ENCODE data around the gene PLVAP.

- TF ChIP-seq POLR2AphosphoS5 (IDR thresholded peaks at IDR 0.05; ENCODE audit: low read depth, low read length) (no peak), TAF1 (IDR thresholded peaks at IDR 0.05; ENCODE audit: borderline replicate concordance, insufficient read depth, low read length) (no peak), SIN3A (IDR thresholded peaks at IDR 0.05; ENCODE audit: borderline replicate concordance, insufficient read depth, low read length) (no peak), FOXP2 (optimal IDR thresholded peaks at IDR 0.05; ENCODE audit: borderline replicate concordance, extremely low read depth, extremely low read length, insufficient read depth) (no peak)
- TF ChIP-seq, protein P1, sequence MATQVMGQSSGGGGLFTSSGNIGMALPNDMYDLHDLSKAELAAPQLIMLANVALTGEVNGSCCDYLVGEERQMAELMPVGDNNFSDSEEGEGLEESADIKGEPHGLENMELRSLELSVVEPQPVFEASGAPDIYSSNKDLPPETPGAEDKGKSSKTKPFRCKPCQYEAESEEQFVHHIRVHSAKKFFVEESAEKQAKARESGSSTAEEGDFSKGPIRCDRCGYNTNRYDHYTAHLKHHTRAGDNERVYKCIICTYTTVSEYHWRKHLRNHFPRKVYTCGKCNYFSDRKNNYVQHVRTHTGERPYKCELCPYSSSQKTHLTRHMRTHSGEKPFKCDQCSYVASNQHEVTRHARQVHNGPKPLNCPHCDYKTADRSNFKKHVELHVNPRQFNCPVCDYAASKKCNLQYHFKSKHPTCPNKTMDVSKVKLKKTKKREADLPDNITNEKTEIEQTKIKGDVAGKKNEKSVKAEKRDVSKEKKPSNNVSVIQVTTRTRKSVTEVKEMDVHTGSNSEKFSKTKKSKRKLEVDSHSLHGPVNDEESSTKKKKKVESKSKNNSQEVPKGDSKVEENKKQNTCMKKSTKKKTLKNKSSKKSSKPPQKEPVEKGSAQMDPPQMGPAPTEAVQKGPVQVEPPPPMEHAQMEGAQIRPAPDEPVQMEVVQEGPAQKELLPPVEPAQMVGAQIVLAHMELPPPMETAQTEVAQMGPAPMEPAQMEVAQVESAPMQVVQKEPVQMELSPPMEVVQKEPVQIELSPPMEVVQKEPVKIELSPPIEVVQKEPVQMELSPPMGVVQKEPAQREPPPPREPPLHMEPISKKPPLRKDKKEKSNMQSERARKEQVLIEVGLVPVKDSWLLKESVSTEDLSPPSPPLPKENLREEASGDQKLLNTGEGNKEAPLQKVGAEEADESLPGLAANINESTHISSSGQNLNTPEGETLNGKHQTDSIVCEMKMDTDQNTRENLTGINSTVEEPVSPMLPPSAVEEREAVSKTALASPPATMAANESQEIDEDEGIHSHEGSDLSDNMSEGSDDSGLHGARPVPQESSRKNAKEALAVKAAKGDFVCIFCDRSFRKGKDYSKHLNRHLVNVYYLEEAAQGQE (IDR thresholded peaks at IDR 0.05; ENCODE audit: insufficient read depth in 1 of 2, low read depth in 2 of 2, low read length in 2 of 2) = no peak
These were observed 44.8 kb upstream of the PLVAP start for GRCh38 chr19:17421942-17422341.
